HCT116 (cell line): ENCODE data around the gene TRAF2. TPM values are rescaled to one million over a fixed set of nuclear protein-coding genes. Genes with fewer than 3 reads are reported as not detected.

Experiments used
- ATAC-seq: fragments of 200-7000 bp; cut with Tn5 transposase; 2 replicates; pipeline ENCODE4 v1.9.1; 2020; ENCODE audit warnings: mild to moderate bottlenecking, moderate library complexity
- BruUV-seq: library from RNA; stranded (reverse); fragments of 400-500 nt; replicated peaks from 2 replicates; lab custom pipeline; 2021; lab: Mats Ljungman, UMichigan
- CTCF ChIA-PET: fragments of 300-600 bp; sonication (Branson Sonifier 250); formaldehyde crosslinking; loops from one replicate; lab custom pipeline; 2021; ENCODE audit warnings: antibody characterized with exemption; lab: Charles Lee
- POLR2A ChIA-PET: fragments of 300-600, 350-600 bp; sonication (Branson Sonifier 250); formaldehyde crosslinking; loops from one replicate; lab custom pipeline; 2021; ENCODE audit warnings: antibody characterized with exemption; lab: Charles Lee
- RAD21 ChIA-PET, 2 experiments: fragments of 300-600 bp; sonication (Branson Sonifier 250); formaldehyde crosslinking; loops; one replicate each; lab custom pipeline; 2023; ENCODE audit warnings: low total read pairs in 2 of 2; ENCODE audit not compliant: uncharacterized antibody in 2 of 2, unreplicated experiment in 2 of 2, low non-redundant PET in 1 of 2; lab: Charles Lee
- DNase-seq: peaks from one replicate; pipeline ENCODE4 v3.0.0-alpha.2; 2010; ENCODE audit warnings: low read depth, low spot score
- H2AFZ ChIP-seq: fragments of 200-600 bp; shearing (Covaris generic), sonication (generic); 2 replicates; pipeline ENCODE4 v1.6.1; 2017; ENCODE audit warnings: low read depth, mixed run types, mixed read lengths, antibody characterized with exemption, low read length; ENCODE audit not compliant: poor library complexity, severe bottlenecking
- H3K27ac ChIP-seq: 2 replicates; pipeline ENCODE4 v1.5.1; 2012; ENCODE audit warnings: low read depth, low read length
- H3K27me3 ChIP-seq: fragments of 200-600 bp; sonication (generic); 2 replicates; pipeline ENCODE4 v1.6.1; 2016; ENCODE audit warnings: mixed run types, low read length, mixed read lengths; ENCODE audit not compliant: insufficient read depth
- H3K36me3 ChIP-seq, 2 experiments: fragments of 200-500 bp in 1 of 2; fragments of 200-600 bp in 1 of 2; sonication (Bioruptor generic) in 1 of 2; sonication (generic) in 1 of 2; 2 replicates each; pipeline versions ENCODE4 v1.5.1 to v1.6.1; 2014 to 2016; ENCODE audit warnings: low read length in 2 of 2, inconsistent platforms in 1 of 2, mixed read lengths in 1 of 2, mixed run types in 1 of 2; ENCODE audit not compliant: insufficient read depth in 2 of 2, control insufficient read depth in 1 of 2
- H3K4me1 ChIP-seq, 2 experiments: fragments of 200-600 bp in 1 of 2; sonication (generic) in 1 of 2; 2 replicates each; pipeline versions ENCODE4 v1.5.1 to v1.6.1; 2012 to 2017; ENCODE audit warnings: low read length in 2 of 2, inconsistent platforms in 1 of 2, mild to moderate bottlenecking in 1 of 2, mixed read lengths in 1 of 2, mixed run types in 1 of 2, moderate library complexity in 1 of 2; ENCODE audit not compliant: insufficient read depth in 2 of 2, control insufficient read depth in 1 of 2
- H3K4me2 ChIP-seq: fragments of 200-600 bp; sonication (generic); 2 replicates; pipeline ENCODE4 v1.6.1; 2017; ENCODE audit warnings: mixed run types, low read length, mixed read lengths
- H3K4me3 ChIP-seq, 2 experiments: fragments of 200-600 bp in 1 of 2; sonication (generic) in 1 of 2; replicated peaks in 1 of 2; 2 replicates each; pipeline ENCODE4 v1.5.1; 2011 to 2016; ENCODE audit warnings: low read length in 2 of 2, control low read depth in 1 of 2, low read depth in 1 of 2, mild to moderate bottlenecking in 1 of 2, mixed read lengths in 1 of 2, mixed run types in 1 of 2
- H3K79me2 ChIP-seq: fragments of 200-600 bp; sonication (generic); 2 replicates; pipeline ENCODE4 v1.6.1; 2017; ENCODE audit warnings: mild to moderate bottlenecking, mixed run types, low read length, moderate library complexity, mixed read lengths; ENCODE audit not compliant: insufficient read depth
- H3K9ac ChIP-seq: fragments of 200-600 bp; sonication (generic); 2 replicates; pipeline ENCODE4 v1.6.1; 2016; ENCODE audit warnings: low read length, mixed read lengths
- H3K9me2 ChIP-seq: fragments of 200-600 bp; sonication (generic), shearing (Covaris generic); 2 replicates; pipeline ENCODE4 v1.6.1; 2017; ENCODE audit warnings: mixed run types, mild to moderate bottlenecking, moderate library complexity; ENCODE audit not compliant: insufficient read depth
- H3K9me3 ChIP-seq, 2 experiments: fragments of 200-500 bp in 1 of 2; fragments of 200-600 bp in 1 of 2; sonication (Bioruptor generic) in 1 of 2; sonication (generic) in 1 of 2; 2 replicates each; pipeline ENCODE4 v1.6.1; 2014 to 2017; ENCODE audit warnings: low read length in 2 of 2, mixed read lengths in 2 of 2, inconsistent platforms in 1 of 2, low read depth in 1 of 2, mild to moderate bottlenecking in 1 of 2, mixed run types in 1 of 2, moderate library complexity in 1 of 2; ENCODE audit not compliant: control insufficient read depth in 1 of 2, insufficient read depth in 1 of 2
- H4K20me1 ChIP-seq: fragments of 200-600 bp; sonication (generic), shearing (Covaris generic); 2 replicates; pipeline ENCODE4 v1.6.1; 2017; ENCODE audit warnings: mixed run types, mild to moderate bottlenecking, moderate library complexity; ENCODE audit not compliant: insufficient read depth
- CBX3 ChIP-seq: IDR thresholded peaks from 2 replicates; pipeline ENCODE4 v1.6.1; 2012; ENCODE audit warnings: low read depth
- CEBPB ChIP-seq: IDR thresholded peaks from 2 replicates; pipeline ENCODE4 v1.6.1; 2012; ENCODE audit warnings: low read depth
- EGR1 ChIP-seq: IDR thresholded peaks from 2 replicates; pipeline ENCODE4 v1.6.1; 2012; ENCODE audit warnings: low read depth
- ELF1 ChIP-seq: IDR thresholded peaks from 2 replicates; pipeline ENCODE4 v1.6.1; 2012; ENCODE audit warnings: low read depth, borderline replicate concordance
- EZH2 ChIP-seq: fragments of 200-600 bp; sonication (generic); IDR thresholded peaks from 2 replicates; pipeline ENCODE4 v1.6.1; 2017; ENCODE audit warnings: antibody characterized with exemption, mixed run types
- FOSL1 ChIP-seq: IDR thresholded peaks from 2 replicates; pipeline ENCODE4 v1.6.1; 2012; ENCODE audit warnings: low read depth
- JUND ChIP-seq: IDR thresholded peaks from 2 replicates; pipeline ENCODE4 v1.6.1; 2012
- POLR2A ChIP-seq: IDR thresholded peaks from 2 replicates; pipeline ENCODE4 v1.7.0; 2011; ENCODE audit warnings: borderline replicate concordance; ENCODE audit not compliant: insufficient read depth, insufficient read length; ENCODE audit errors: extremely low read depth
- POLR2AphosphoS5 ChIP-seq: IDR thresholded peaks from 2 replicates; pipeline ENCODE4 v1.6.1; 2011; ENCODE audit warnings: mild to moderate bottlenecking, low read depth, low read length, moderate library complexity
- RAD21 ChIP-seq: IDR thresholded peaks from 2 replicates; pipeline ENCODE4 v1.6.1; 2012; ENCODE audit warnings: low read depth, mild to moderate bottlenecking
- SIN3A ChIP-seq: IDR thresholded peaks from 2 replicates; pipeline ENCODE4 v1.6.1; 2012; ENCODE audit warnings: low read depth
- SP1 ChIP-seq: IDR thresholded peaks from 2 replicates; pipeline ENCODE4 v1.6.1; 2012; ENCODE audit warnings: low read depth
- SRF ChIP-seq: IDR thresholded peaks from 2 replicates; pipeline ENCODE4 v1.6.1; 2012; ENCODE audit warnings: low read depth
- YY1 ChIP-seq: IDR thresholded peaks from 2 replicates; pipeline ENCODE4 v1.6.1; 2011; ENCODE audit warnings: low read length, low read depth, moderate library complexity, mild to moderate bottlenecking; ENCODE audit not compliant: insufficient replicate concordance; ENCODE audit errors: extremely low read depth
- ZFX ChIP-seq: fragments of 450-650 bp; IDR thresholded peaks from 2 replicates; pipeline ENCODE4 v1.6.1; 2017
- ZNF274 ChIP-seq: fragments of 200-500 bp; sonication (Bioruptor generic); IDR thresholded peaks from 2 replicates; pipeline ENCODE4 v1.6.1; 2014; ENCODE audit warnings: mild to moderate bottlenecking, low read depth, low read length, inconsistent platforms
- intact Hi-C: fragments of 100-400 bp; cut with micrococcal nuclease; formaldehyde crosslinking; loops from 2 replicates; pipeline ENCODE4 v1.10.0; 2022
- total RNA-seq: library from RNA; stranded (reverse); gene quantifications from one replicate; pipeline ENCODE4 v1.2.1, GENCODE V29; 2021; ENCODE audit not compliant: unreplicated experiment
- TF ChIP-seq, protein P1 (sequence below): IDR thresholded peaks from 2 replicates; pipeline ENCODE4 v1.6.1; 2012
- TF ChIP-seq, protein P2 (sequence below): IDR thresholded peaks from 2 replicates; pipeline ENCODE4 v1.6.1; 2012; ENCODE audit warnings: low read depth
- TF ChIP-seq, protein P3 (sequence below), 3 experiments: fragments of 200-600 bp in 1 of 3; sonication (generic) in 1 of 3; IDR thresholded peaks in 2 of 3; conservative IDR thresholded peaks in 1 of 3; 2 replicates each; pipeline ENCODE4 v1.5.1; 2012 to 2017; ENCODE audit warnings: low read depth in 2 of 3, low read length in 2 of 3, antibody characterized with exemption in 1 of 3, borderline replicate concordance in 1 of 3, control low read depth in 1 of 3, mild to moderate bottlenecking in 1 of 3, mixed read lengths in 1 of 3, mixed run types in 1 of 3, moderate library complexity in 1 of 3; ENCODE audit not compliant: insufficient read depth in 1 of 3
- TF ChIP-seq, protein P4 (sequence below): IDR thresholded peaks from 2 replicates; pipeline ENCODE4 v1.6.1; 2012

Gene TRAF2
- total RNA-seq, 1 experiment from 2014 or later, result 28.4 TPM

DNA sequence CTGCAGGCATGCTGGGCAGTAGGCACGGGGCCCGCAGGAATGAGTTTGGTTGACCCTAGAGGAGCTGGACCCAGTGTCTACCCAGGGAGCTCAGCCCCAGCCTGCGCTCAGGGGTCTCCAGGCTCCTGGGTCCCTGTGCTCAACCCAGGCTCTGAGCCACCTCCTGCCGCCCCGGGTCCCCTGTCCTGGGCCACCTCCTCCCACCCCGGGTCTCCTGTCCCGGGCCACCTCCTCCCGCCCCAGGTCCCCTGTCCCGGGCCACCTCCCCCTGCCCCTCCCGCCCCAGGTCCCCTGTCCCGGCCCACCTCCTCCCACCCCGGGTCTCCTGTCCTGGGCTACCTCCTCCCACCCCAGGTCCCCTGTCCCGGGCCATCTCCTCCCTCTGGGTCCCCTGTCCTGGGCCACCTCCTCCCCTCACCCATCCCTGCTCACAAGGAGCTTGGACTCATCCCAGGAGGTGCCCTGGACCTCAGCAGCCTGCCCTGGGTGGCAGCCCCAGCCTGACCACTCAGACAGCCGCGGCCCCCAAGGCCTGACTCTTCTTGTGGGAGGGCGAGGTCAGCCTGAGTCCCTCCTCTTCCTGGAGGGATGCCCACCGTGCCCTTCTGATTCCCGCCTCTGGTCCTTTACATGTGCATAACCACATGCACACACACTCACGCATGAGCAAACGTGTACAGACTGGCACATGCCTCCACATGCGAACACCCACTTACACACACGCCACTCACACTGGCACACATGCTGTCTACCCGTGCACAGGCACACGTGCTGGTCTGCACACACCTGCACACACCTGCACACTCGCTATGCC, 68.2 kb downstream of the TRAF2 start:
- RAD21 ChIA-PET, result no interaction called here
- H3K9ac ChIP-seq, result no peak overlapping the region
- no peak overlapping the region for H3K27ac ChIP-seq
- intact Hi-C loops, result no loop called here
- H3K79me2 ChIP-seq, result no peaks in the 10 kb centered on the region
- no peaks in the 10 kb centered on the region for H3K9me3 ChIP-seq
- POLR2A ChIA-PET, result no interaction called here
- no peak overlapping the region for H3K4me2 ChIP-seq
- H3K4me1 ChIP-seq, result peaks cover 8 to 16% of the 10 kb centered on the region in 2 experiments
- BruUV-seq, result no TSS peak
- no peak for DNase-seq
- H4K20me1 ChIP-seq, result no peaks in the 10 kb centered on the region
- H3K9me2 ChIP-seq, result no peaks in the 10 kb centered on the region
- TF ChIP-seq ZFX (no peak), POLR2A (no peak), JUND (no peak), RAD21 (no peak), ELF1 (no peak), SRF (no peak), CEBPB (no peak), EGR1 (no peak), POLR2AphosphoS5 (no peak), YY1 (no peak), SIN3A (no peak), CBX3 (no peak), ZNF274 (no peak), FOSL1 (no peak), EZH2 (no peak), SP1 (no peak)
- TF ChIP-seq, protein P1, sequence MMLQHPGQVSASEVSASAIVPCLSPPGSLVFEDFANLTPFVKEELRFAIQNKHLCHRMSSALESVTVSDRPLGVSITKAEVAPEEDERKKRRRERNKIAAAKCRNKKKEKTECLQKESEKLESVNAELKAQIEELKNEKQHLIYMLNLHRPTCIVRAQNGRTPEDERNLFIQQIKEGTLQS, result no peak
- TF ChIP-seq, protein P2, sequence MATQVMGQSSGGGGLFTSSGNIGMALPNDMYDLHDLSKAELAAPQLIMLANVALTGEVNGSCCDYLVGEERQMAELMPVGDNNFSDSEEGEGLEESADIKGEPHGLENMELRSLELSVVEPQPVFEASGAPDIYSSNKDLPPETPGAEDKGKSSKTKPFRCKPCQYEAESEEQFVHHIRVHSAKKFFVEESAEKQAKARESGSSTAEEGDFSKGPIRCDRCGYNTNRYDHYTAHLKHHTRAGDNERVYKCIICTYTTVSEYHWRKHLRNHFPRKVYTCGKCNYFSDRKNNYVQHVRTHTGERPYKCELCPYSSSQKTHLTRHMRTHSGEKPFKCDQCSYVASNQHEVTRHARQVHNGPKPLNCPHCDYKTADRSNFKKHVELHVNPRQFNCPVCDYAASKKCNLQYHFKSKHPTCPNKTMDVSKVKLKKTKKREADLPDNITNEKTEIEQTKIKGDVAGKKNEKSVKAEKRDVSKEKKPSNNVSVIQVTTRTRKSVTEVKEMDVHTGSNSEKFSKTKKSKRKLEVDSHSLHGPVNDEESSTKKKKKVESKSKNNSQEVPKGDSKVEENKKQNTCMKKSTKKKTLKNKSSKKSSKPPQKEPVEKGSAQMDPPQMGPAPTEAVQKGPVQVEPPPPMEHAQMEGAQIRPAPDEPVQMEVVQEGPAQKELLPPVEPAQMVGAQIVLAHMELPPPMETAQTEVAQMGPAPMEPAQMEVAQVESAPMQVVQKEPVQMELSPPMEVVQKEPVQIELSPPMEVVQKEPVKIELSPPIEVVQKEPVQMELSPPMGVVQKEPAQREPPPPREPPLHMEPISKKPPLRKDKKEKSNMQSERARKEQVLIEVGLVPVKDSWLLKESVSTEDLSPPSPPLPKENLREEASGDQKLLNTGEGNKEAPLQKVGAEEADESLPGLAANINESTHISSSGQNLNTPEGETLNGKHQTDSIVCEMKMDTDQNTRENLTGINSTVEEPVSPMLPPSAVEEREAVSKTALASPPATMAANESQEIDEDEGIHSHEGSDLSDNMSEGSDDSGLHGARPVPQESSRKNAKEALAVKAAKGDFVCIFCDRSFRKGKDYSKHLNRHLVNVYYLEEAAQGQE, result no peak
- TF ChIP-seq, protein P3, sequence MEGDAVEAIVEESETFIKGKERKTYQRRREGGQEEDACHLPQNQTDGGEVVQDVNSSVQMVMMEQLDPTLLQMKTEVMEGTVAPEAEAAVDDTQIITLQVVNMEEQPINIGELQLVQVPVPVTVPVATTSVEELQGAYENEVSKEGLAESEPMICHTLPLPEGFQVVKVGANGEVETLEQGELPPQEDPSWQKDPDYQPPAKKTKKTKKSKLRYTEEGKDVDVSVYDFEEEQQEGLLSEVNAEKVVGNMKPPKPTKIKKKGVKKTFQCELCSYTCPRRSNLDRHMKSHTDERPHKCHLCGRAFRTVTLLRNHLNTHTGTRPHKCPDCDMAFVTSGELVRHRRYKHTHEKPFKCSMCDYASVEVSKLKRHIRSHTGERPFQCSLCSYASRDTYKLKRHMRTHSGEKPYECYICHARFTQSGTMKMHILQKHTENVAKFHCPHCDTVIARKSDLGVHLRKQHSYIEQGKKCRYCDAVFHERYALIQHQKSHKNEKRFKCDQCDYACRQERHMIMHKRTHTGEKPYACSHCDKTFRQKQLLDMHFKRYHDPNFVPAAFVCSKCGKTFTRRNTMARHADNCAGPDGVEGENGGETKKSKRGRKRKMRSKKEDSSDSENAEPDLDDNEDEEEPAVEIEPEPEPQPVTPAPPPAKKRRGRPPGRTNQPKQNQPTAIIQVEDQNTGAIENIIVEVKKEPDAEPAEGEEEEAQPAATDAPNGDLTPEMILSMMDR (IDR thresholded peaks at IDR 0.05 in 2 of 3, conservative IDR thresholded peaks at IDR 0.05 in 1 of 3; ENCODE audit: borderline replicate concordance in 1 of 3, insufficient read depth in 1 of 3, low read depth in 2 of 3, low read length in 2 of 3), result no peak
- TF ChIP-seq, protein P4, sequence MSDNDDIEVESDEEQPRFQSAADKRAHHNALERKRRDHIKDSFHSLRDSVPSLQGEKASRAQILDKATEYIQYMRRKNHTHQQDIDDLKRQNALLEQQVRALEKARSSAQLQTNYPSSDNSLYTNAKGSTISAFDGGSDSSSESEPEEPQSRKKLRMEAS, result no peak
- H3K36me3 ChIP-seq, result no peaks in the 10 kb centered on the region
- ATAC-seq, result no peak
- CTCF ChIA-PET, result no interaction called here
- no peak overlapping the region for H3K4me3 ChIP-seq
- no peak overlapping the region for H2AFZ ChIP-seq
- H3K27me3 ChIP-seq, result no peaks in the 10 kb centered on the region
